Mammary epithelial cell (primary cell): ENCODE measurements around the gene HAUS1.

ENCODE experiments used
- CTCF ChIP-seq, 2 donors: IDR thresholded peaks in 1 of 2; conservative IDR thresholded peaks in 1 of 2; 2 replicates each; pipeline ENCODE4 v1.5.1; 2011 to 2012; ENCODE audit warnings: inconsistent platforms in 2 of 2, low read length in 2 of 2, mild to moderate bottlenecking in 2 of 2, control low read depth in 1 of 2, low read depth in 1 of 2; ENCODE audit not compliant: insufficient read depth in 1 of 2; ENCODE audit errors: extremely low read depth in 1 of 2
- EZH2 ChIP-seq: IDR thresholded peaks from 2 replicates; pipeline ENCODE4 v1.6.1; 2012; ENCODE audit warnings: low read length, inconsistent platforms, borderline replicate concordance

GRCh38 chr18:46068763-46069162, 35.4 kb upstream of the HAUS1 start:
- no peak for TF ChIP-seq CTCF (conservative IDR thresholded peaks at IDR 0.05 in 1 of 2, IDR thresholded peaks at IDR 0.05 in 1 of 2; ENCODE audit: extremely low read depth in 1 of 2, insufficient read depth in 1 of 2, low read depth in 1 of 2, low read length in 2 of 2)
- no peak for TF ChIP-seq EZH2
